ENCODE measurements around the gene MPHOSPH9.
A peak's percentile ranks its signal among the peaks of the same experiment; 100 is the strongest.
"Not testable (repeated sequence)": the region's sequence is repeated elsewhere in the genome, so short reads cannot be mapped to it uniquely, and the experiment has no call there.

Gene MPHOSPH9

GRCh38 chr12:123260081-123260480 lies 27.1 kb upstream of the MPHOSPH9 start:
- DNase-seq (ENCODE audit: low read depth, low spot score), result no peak

DNA sequence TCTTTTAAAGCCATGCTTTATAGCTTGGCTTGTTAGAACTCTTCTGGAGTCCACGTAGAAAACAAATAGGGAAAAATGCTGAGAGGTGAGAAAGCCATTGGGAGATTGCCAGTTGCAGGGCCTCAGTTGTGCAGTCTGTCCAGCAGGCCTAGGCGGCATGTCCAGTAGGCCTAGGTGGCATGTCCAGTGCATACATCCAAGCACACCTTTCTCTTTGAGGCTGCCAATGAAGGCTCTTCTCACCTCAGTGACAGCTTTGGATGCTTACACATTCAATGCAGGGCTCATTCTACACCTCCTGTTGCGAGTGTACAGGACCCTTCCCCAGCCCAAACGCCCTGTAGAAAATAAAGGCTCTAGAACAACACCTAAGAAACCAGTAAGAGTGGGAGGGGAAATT lies 25.7 kb upstream of the MPHOSPH9 start:
- no peak for DNase-seq (ENCODE audit: low read depth, low spot score)

GRCh38 chr12:123254853-123255446 lies 22.0 kb upstream of the MPHOSPH9 start:
- DNase-seq (ENCODE audit: low read depth, low spot score), result no peak

DNA sequence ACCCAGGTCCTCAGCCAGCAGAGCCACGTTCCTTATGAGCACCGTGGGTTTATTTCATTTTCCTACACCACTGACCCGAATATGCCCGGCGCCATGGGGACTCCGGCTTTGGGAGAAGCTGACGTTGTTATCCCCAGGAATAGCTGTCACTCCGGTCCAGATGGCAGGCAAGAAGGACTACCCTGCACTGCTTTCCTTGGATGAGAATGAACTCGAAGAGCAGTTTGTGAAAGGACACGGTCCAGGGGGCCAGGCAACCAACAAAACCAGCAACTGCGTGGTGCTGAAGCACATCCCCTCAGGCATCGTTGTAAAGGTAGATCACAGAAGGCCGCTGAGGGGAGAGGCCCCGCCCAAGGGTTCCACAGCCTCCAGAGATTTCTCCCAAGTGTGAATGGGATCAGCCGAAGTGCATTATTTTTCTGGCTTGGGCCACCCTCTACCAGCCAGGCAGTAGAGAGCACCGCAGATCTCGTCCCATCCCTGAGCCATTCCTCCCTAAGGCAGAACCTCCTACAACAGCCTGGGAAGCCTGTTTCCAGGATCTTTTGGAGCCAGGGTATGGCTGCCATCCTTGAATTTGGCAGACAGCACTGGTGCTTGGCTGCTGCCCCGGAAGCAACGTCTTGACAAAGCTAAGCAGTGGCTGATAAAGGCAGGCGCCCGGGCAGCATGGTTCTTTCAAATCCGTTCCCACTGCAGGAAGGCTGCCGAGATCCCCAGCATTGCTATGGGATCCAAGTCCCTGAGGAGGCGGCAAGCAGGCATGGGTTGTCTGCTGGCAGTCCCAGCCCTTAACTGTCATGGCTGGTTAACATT lies 20.9 kb upstream of the MPHOSPH9 start:
- DNase-seq (ENCODE audit: low read depth, low spot score), result peak; percentile 59

DNA sequence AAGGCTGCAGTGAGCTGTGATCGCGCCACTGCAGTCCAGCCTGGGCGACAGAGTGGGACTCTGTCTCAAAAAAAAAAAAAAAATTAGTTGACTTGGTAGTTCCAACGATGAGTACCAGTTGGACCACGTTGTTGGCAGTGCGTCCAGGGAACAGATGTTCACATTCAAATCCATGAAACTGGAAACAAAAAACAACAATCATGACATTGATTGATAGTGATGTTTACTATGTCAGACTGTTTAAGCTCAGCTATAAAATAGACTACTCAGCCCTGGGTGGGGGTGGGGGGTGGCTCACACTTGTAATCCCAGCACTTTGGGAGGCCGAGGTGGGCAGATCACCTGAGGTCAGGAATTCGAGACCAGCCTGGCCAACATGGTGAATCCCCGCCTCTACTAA lies 19.4 kb upstream of the MPHOSPH9 start:
- not testable (repeated sequence) for DNase-seq (ENCODE audit: low read depth, low spot score)

- no peak for DNase-seq (ENCODE audit: low read depth, low spot score)
These were observed 18.6 kb upstream of the MPHOSPH9 start for GRCh38 chr12:123251403-123252076.

GRCh38 chr12:123250471-123251383 lies 17.8 kb upstream of the MPHOSPH9 start:
- no peak for DNase-seq (ENCODE audit: low read depth, low spot score)

GRCh38 chr12:123248996-123249741 lies 16.2 kb upstream of the MPHOSPH9 start:
- not testable (repeated sequence) for DNase-seq (ENCODE audit: low read depth, low spot score)

GRCh38 chr12:123248129-123248528 lies 15.2 kb upstream of the MPHOSPH9 start:
- not testable (repeated sequence) for DNase-seq (ENCODE audit: low read depth, low spot score)

- DNase-seq (ENCODE audit: low read depth, low spot score), result no peak
These were observed 12.7 kb upstream of the MPHOSPH9 start for GRCh38 chr12:123245678-123246077.

GRCh38 chr12:123243671-123244262 lies 10.8 kb upstream of the MPHOSPH9 start:
- DNase-seq (ENCODE audit: low read depth, low spot score), result no peak

DNA sequence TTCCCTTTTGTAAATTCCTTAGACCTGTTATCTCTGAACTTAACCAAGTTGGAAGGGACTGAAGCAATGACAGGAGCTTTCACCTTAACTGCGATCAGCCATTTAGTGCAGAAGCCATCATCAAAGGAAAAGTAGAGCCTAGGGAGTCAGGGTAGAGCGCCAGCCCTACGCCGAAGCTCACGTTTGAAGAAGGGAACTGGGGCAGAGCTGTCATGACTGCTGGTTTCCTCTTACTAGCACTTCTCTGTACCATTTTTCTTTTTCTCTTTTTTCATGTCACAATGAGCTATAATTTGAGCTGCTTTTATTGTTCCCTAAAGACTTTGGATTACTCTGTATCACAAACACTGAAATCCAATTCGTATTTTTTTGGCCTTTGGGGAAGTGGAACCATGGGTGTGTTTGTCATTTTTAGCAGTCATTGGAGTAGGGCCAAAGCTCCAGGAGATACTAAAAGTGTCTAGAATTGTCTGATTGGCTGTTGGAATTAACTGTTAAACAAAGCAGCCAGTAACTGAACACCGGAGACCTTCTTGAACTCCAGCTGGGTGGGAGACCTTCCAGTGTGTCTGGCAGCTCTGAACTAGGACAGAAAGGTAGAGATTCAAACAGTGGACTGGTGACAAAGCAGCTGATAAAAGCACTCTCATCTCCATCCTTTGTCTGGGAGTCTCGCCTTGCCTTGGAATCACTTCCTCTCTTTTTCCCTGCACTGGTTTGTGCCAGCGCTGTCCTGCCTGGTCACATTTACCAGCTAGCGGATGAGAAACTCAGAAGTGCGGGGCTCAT lies 9.4 kb upstream of the MPHOSPH9 start:
- DNase-seq (ENCODE audit: low read depth, low spot score), result no peak

DNA sequence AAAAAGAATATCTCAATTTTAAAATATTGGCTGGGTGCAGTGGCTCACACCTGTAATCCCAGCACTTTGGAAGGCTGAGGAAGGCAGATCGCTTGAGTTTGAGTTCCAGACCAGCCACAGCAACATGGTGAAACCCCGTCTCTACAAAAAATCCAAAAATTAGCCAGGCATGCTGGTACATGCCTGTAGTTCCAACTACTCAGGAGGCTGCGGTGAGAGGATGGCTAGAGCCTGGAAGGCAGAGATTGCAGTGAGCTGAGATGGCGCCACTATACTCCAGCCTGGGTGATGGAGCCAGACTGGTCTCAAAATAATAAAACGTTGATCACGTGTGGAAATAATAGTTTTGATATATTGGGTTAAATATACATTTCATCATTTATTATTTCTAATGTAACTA lies 6.0 kb upstream of the MPHOSPH9 start:
- DNase-seq (ENCODE audit: low read depth, low spot score), result no peak

GRCh38 chr12:123238330-123238682 lies 5.4 kb upstream of the MPHOSPH9 start:
- DNase-seq (ENCODE audit: low read depth, low spot score), result no peak

DNA sequence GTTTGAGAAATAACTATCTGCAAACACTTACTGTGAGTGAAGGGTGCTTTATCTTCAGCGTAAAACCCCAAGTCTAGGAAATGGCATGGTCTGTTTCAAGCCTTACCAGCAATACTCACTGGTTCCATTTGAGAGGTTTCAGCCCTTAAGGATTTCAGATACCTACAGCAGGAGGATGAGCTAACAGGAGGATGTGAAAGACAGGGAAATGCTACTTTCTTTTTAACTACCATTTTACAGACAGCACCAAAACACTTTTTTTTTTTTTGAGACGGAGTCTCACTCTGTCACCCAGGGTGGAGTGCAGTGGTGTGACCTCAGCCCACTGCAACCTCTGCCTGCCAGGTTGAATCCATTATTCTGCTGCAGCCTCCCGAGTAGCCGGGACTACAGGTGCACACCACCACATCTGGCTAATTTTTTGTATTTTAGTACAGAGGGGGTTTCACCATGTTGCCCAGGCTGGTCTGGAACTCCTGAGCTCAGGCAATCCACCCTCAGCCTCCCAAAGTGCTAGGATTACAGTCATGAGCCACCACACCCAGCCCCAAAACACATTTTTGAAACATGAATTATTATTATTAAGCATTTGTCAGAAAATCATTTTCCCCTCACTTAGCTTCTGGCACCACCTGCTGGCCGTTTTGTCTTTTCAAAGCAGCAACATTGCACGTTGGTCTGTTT lies 4.8 kb upstream of the MPHOSPH9 start:
- peak; percentile 64 for DNase-seq (ENCODE audit: low read depth, low spot score)

GRCh38 chr12:123233505-123234308 lies 766 bp upstream of the MPHOSPH9 start:
- no peak for DNase-seq (ENCODE audit: low read depth, low spot score)

DNA sequence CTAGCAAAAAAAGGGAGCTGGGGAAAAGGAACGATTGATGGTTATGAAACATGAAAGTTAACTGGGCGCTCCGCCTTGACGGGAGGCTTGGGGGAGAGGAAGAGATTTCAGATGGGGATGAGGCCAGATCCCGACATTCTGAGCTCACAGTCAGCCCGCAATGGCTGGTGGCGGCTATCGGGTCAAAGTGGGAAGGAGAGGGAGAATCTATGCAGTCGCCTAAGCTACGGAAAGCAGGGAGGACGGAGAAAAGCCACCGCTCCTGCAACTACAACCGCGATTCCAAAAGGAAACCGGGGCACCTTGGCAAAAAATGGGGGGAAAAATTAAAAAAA lies 502 bp downstream of the MPHOSPH9 start:
- DNase-seq (ENCODE audit: low read depth, low spot score), result no peak

DNA sequence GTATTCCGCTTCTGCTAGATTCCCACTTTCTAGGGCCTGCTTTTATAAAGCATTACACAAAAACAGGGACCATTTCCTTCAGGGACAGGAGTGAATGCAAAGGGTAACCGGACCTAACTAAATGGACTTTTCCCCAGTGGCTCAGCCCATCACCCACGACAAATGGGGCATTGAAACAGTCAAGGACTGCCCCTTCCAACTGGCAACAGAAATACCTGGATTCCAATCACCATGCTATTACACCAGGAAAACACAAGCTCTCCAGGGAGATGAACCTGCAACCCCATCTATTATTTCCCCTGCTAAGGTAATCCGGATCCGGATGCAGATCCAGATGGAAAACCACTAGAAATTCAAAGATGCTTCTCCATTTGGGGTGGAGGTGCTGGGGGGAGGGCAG lies 1.0 kb downstream of the MPHOSPH9 start:
- no peak for DNase-seq (ENCODE audit: low read depth, low spot score)

- DNase-seq (ENCODE audit: low read depth, low spot score), result no peak
These were observed 3.9 kb downstream of the MPHOSPH9 start for GRCh38 chr12:123229051-123229450.

All from astrocyte of the hippocampus (primary cell).